Fibroblast of skin of right biceps (primary cell): ENCODE results near the gene KLRC3.
"Not testable (repeated sequence)": the region's sequence is repeated elsewhere in the genome, so short reads cannot be mapped to it uniquely, and the experiment has no call there.

ENCODE experiments used
- DNase-seq: peaks from one replicate; pipeline ENCODE4 v3.0.0-alpha.2; 2013

Gene KLRC3

GRCh38 chr12:10420334-10420733, at the start of gene KLRC3:
TSS of gene KLRC3 (minus strand) at chr12:10420595. CDS start at chr12:10420550, 45 bp downstream.
- not testable (repeated sequence) for DNase-seq

GRCh38 chr12:10469701-10470100, 49.3 kb upstream of the KLRC3 start:
- DNase-seq = no peak

GRCh38 chr12:10466311-10466710, 45.9 kb upstream of the KLRC3 start:
- DNase-seq = no peak

- no peak for DNase-seq
Measured at GRCh38 chr12:10457760-10458159, 37.4 kb upstream of the KLRC3 start.

- no peak for DNase-seq
Measured at GRCh38 chr12:10456856-10457255, 36.5 kb upstream of the KLRC3 start.

- no peak for DNase-seq
Measured at GRCh38 chr12:10455766-10456165, 35.4 kb upstream of the KLRC3 start.

GRCh38 chr12:10454531-10454930, 34.1 kb upstream of the KLRC3 start:
- no peak for DNase-seq

- DNase-seq = no peak
Measured at GRCh38 chr12:10453156-10453555, 32.8 kb upstream of the KLRC3 start, which contains the start of gene KLRC1. TSS of gene KLRC1 (minus strand) at chr12:10453377. CDS start at chr12:10451156, 2,221 bp downstream.

- no peak for DNase-seq
Measured at GRCh38 chr12:10448236-10448635, 27.8 kb upstream of the KLRC3 start.

GRCh38 chr12:10446052-10446451, 25.7 kb upstream of the KLRC3 start:
- DNase-seq = peak; percentile 22

GRCh38 chr12:10441144-10441543, 20.7 kb upstream of the KLRC3 start:
- not testable (repeated sequence) for DNase-seq

- not testable (repeated sequence) for DNase-seq
Measured at GRCh38 chr12:10439608-10440274, 19.3 kb upstream of the KLRC3 start.

GRCh38 chr12:10437601-10438000, 17.2 kb upstream of the KLRC3 start:
- DNase-seq = not testable (repeated sequence)

- DNase-seq = peak; percentile 10
Measured at GRCh38 chr12:10435816-10436215, 15.4 kb upstream of the KLRC3 start, which contains the start of gene KLRC2. TSS of gene KLRC2 (minus strand) at chr12:10436010. CDS start at chr12:10435986, 24 bp downstream.

GRCh38 chr12:10430623-10431022, 10.2 kb upstream of the KLRC3 start:
- peak; percentile 54 for DNase-seq

GRCh38 chr12:10425938-10426337, 5.5 kb upstream of the KLRC3 start:
- not testable (repeated sequence) for DNase-seq

GRCh38 chr12:10424260-10424899, 4.0 kb upstream of the KLRC3 start:
- not testable (repeated sequence) for DNase-seq

- DNase-seq = not testable (repeated sequence)
Measured at GRCh38 chr12:10422159-10422558, 1.8 kb upstream of the KLRC3 start.

GRCh38 chr12:10409392-10409791, 11.0 kb downstream of the KLRC3 start, which contains the start of gene KLRC4:
TSS of gene KLRC4 (minus strand) at chr12:10409757. CDS start at chr12:10409575, 182 bp downstream.
- no peak for DNase-seq

- no peak for DNase-seq
Measured at GRCh38 chr12:10408842-10409241, 11.6 kb downstream of the KLRC3 start.

- no peak for DNase-seq
Measured at GRCh38 chr12:10406725-10407124, 13.7 kb downstream of the KLRC3 start.

- no peak for DNase-seq
Measured at GRCh38 chr12:10405294-10405693, 15.1 kb downstream of the KLRC3 start.

- DNase-seq = no peak
Measured at GRCh38 chr12:10404798-10405197, 15.6 kb downstream of the KLRC3 start.

GRCh38 chr12:10400829-10401228, 19.6 kb downstream of the KLRC3 start:
- no peak for DNase-seq
